Activated CD4-positive, alpha-beta T cell treated with anti-CD3 and anti-CD28 coated beads, Interleukin-2, amount 50 U/mL, for 48 hours (primary cell): Measurements from ENCODE around the gene C2.
"Not testable (repeated sequence)": the region's sequence is repeated elsewhere in the genome, so short reads cannot be mapped to it uniquely, and the experiment has no call there.

Experiments used
- DNase-seq, 2 experiments: peaks; one replicate each; pipeline ENCODE4 v3.0.0-alpha.2; 2020

The C2 gene

GRCh38 chr6:31958741-31959739 is 31.5 kb downstream of the C2 start, which contains the start of the genes NELFE and SKIC2:
Gene NELFE (minus strand): TSS chr6:31958971. CDS start chr6:31958446, 525 bp downstream.
Gene SKIC2 (plus strand): TSS chr6:31959175. CDS start chr6:31959193, 18 bp downstream.
- DNase-seq: peak; percentile 97 to 98

GRCh38 chr6:31961616-31962015 is 34.1 kb downstream of the C2 start:
- no peak for DNase-seq

- DNase-seq: no peak
Measured at GRCh38 chr6:31963921-31964320, 36.4 kb downstream of the C2 start.

GRCh38 chr6:31965700-31966099 is 38.2 kb downstream of the C2 start:
- no peak for DNase-seq

GRCh38 chr6:31966506-31966905 is 39.0 kb downstream of the C2 start:
- DNase-seq: no peak

GRCh38 chr6:31966997-31967925 is 39.7 kb downstream of the C2 start:
- DNase-seq: no peak

- DNase-seq: no peak
Measured at GRCh38 chr6:31967926-31968320, 40.4 kb downstream of the C2 start.

GRCh38 chr6:31968326-31968725 is 40.8 kb downstream of the C2 start:
- no peak for DNase-seq

- no peak for DNase-seq
Measured at GRCh38 chr6:31968791-31969711, 41.5 kb downstream of the C2 start.

- DNase-seq: no peak
Measured at GRCh38 chr6:31969712-31970603, 42.4 kb downstream of the C2 start.

GRCh38 chr6:31970604-31971271 is 43.2 kb downstream of the C2 start:
- no peak for DNase-seq

- DNase-seq: no peak
Measured at GRCh38 chr6:31971279-31971992, 43.9 kb downstream of the C2 start.

GRCh38 chr6:31971993-31972708 is 44.6 kb downstream of the C2 start, which contains the start of gene DXO:
Gene DXO (minus strand): TSS chr6:31972138. CDS start chr6:31971675, 463 bp downstream.
- DNase-seq: peak; percentile 96 to 98

- DNase-seq: peak; percentile 15 to 28
Measured at GRCh38 chr6:31972709-31973350, 45.3 kb downstream of the C2 start.

- not testable (repeated sequence) for DNase-seq
Measured at GRCh38 chr6:31976065-31976464, 48.5 kb downstream of the C2 start.

GRCh38 chr6:31977816-31978431 is 50.4 kb downstream of the C2 start:
- DNase-seq: no peak

- DNase-seq: no peak
Measured at GRCh38 chr6:31978831-31979230, 51.3 kb downstream of the C2 start.
